Pulmonary artery endothelial cell (primary cell): Measurements from ENCODE around the gene PIK3R4. TPM values are rescaled to one million over a fixed set of nuclear protein-coding genes. Genes with fewer than 3 reads are reported as not detected.

ENCODE experiments used
- DNase-seq: peaks from one replicate; pipeline ENCODE4 v3.0.0-alpha.2; 2011; ENCODE audit warnings: low read depth, low spot score
- total RNA-seq: library from RNA; depleted of rRNA; stranded (reverse); fragments of >200 nt; gene quantifications from 2 replicates; pipeline ENCODE4 v1.2.3, GENCODE V29; 2014

The PIK3R4 gene
- total RNA-seq, 1 donor from 2014 or later, result 37.7 TPM

GRCh38 chr3:130644628-130645253, 101.9 kb downstream of the PIK3R4 start:
- no peak for DNase-seq

GRCh38 chr3:130640027-130640426, 106.6 kb downstream of the PIK3R4 start:
- no peak for DNase-seq

GRCh38 chr3:130636480-130637234, 110.0 kb downstream of the PIK3R4 start:
- DNase-seq, result no peak

GRCh38 chr3:130635978-130636377, 110.7 kb downstream of the PIK3R4 start:
- no peak for DNase-seq

GRCh38 chr3:130635285-130635684, 111.3 kb downstream of the PIK3R4 start:
- DNase-seq, result no peak

Other genes with a start within 250 kb of the PIK3R4 start
- not detected in 2 replicates for gene COL6A6, start 229.7 kb downstream of the PIK3R4 start, total RNA-seq
- gene ATP2C1, start 147.3 kb upstream of the PIK3R4 start, total RNA-seq, result 87.4 and 118 TPM in 2 replicates